Urinary bladder (tissue), 4 donors: Measurements from ENCODE around the gene RAB40C. TPM values are rescaled to one million over a fixed set of nuclear protein-coding genes. Genes with fewer than 3 reads are reported as not detected.
A peak's percentile ranks its signal among the peaks of the same experiment; 100 is the strongest.

Experiments used
- DNase-seq: peaks from one replicate; pipeline ENCODE4 v3.0.0-alpha.2; 2015; ENCODE audit errors: extremely low spot score
- H3K27ac ChIP-seq: one replicate; pipeline ENCODE4 v1.5.1; 2013; ENCODE audit warnings: low read depth, mild to moderate bottlenecking, moderate library complexity
- H3K36me3 ChIP-seq: one replicate; pipeline ENCODE4 v1.6.1; 2013; ENCODE audit warnings: mild to moderate bottlenecking, moderate library complexity; ENCODE audit not compliant: insufficient read depth
- H3K4me1 ChIP-seq: one replicate; pipeline ENCODE4 v1.6.1; 2013; ENCODE audit warnings: mild to moderate bottlenecking, moderate library complexity; ENCODE audit not compliant: insufficient read depth
- H3K4me3 ChIP-seq: one replicate; pipeline ENCODE4 v1.5.1; 2013; ENCODE audit warnings: low read depth, low read length
- WGBS: extraction: QIAGEN DNeasy Blood & Tissue Kit; methylation state at CpG from one replicate; pipeline ENCODE4 v1.1.7; 2013; 5-methylcytosine and 5-hydroxymethylcytosine counted together
- polyA plus RNA-seq: library from polyadenylated mRNA; stranded (reverse); fragments of 200-250 nt; gene quantifications from one replicate; pipeline ENCODE4 v1.2.3, GENCODE V29; 2013
- total RNA-seq: library from RNA; depleted of rRNA; stranded (reverse); fragments of >200 nt; gene quantifications from one replicate; pipeline ENCODE4 v1.2.3, GENCODE V29; 2014
- donor health status: healthy with polysubstance abuse.
- donor health status: healthy.

The RAB40C gene
- total and polyA plus RNA-seq, 2 donors: 6.9 to 30.9 TPM

DNA sequence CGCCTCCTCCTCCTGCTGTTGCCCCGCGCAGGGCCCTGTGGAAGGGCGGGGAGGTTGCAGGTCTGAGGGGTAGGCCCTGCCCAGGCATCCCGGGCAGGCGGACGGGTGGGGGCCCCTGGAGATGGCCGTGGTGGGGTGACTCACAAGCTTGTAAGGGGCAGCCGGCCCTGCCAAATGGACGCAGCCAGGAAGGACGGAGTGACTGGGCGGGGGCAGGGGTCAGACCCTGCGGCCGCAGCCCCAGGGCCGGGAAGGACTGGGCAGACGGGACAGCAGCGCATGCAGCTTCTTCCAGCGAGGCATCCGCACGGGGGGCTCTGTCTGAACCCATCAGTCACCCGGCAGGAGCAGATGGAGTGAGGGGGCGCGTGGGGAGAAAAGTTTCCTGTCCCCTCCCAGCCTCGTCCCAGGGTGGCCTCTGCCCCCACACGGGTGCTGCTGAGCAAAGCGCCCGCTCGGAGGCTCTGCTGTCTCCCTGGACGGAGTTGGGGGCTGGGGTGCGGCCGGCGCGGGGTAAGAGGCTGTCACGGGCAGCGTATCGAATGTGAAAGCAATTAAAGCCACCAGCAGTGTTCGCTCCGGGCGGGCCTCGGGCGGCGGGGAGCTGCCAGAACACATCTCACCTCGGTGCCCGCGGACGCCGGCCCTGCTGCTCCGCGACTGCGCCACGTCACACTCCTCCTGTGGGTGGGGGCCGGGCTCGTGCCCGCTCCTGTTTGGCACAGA lies 35.1 kb upstream of the RAB40C start:
- Histone ChIP-seq H3K27ac (no peak overlapping the region), H3K4me1 (no peaks in the 10 kb centered on the region), H3K36me3 (peaks cover 2% of the 10 kb centered on the region), H3K4me3 (no peak overlapping the region)
- WGBS: 57% methylated on average over 54 of the region's 54 CpGs
- DNase-seq: no peak

DNA sequence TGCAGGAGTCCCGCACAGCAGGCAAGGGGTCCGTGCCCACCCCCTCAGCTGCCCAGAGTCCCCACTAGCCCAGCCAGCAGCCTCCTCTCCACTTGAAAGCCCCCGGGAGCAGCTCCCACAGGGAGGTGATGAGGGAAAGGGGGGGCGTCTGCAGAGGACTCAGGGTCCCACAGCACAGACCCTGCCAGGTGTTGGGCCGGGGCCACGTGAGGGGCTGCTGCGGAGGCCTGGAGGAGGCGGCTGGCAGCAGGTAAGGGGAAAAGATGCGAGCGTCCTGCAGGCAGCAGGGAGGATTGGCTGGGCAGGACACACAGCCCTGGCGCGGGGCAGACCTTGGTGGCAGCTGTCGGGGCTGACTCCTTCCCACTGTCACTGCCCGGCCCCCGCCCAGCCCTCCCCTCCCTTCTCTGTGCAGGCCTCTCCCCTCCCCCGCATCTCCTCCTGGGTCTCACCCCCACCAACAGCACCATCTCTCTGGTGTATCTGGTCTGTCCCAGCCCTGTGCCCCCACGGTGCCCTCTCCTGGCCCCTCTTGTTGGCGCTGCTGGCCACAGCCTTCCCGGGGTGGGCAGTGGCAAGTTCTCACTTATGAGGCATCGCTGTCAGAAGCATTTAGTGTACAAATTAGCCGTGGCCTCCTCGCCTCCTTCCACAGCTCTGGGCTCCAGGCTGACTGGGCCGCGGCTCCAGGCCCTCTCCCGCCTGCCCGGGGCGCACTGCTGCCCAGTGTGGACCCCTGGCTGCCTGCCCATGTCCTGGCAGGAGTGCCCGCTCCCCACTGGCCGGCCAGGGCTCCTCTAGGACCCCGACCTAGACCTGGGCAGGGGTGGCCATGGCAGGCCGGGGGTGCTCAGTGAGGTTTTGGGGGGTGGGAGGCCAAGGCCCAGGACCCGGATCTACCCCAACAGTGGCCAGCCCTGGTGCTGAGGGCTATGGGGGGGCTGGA lies 34.1 kb upstream of the RAB40C start:
- peaks cover 2% of the 10 kb centered on the region for H3K36me3 ChIP-seq
- H3K4me1 ChIP-seq: peaks cover 2% of the 10 kb centered on the region
- DNase-seq: no peak
- no peak overlapping the region for H3K4me3 ChIP-seq
- 77% methylated on average over 32 of the region's 32 CpGs for WGBS
- no peak overlapping the region for H3K27ac ChIP-seq

DNA sequence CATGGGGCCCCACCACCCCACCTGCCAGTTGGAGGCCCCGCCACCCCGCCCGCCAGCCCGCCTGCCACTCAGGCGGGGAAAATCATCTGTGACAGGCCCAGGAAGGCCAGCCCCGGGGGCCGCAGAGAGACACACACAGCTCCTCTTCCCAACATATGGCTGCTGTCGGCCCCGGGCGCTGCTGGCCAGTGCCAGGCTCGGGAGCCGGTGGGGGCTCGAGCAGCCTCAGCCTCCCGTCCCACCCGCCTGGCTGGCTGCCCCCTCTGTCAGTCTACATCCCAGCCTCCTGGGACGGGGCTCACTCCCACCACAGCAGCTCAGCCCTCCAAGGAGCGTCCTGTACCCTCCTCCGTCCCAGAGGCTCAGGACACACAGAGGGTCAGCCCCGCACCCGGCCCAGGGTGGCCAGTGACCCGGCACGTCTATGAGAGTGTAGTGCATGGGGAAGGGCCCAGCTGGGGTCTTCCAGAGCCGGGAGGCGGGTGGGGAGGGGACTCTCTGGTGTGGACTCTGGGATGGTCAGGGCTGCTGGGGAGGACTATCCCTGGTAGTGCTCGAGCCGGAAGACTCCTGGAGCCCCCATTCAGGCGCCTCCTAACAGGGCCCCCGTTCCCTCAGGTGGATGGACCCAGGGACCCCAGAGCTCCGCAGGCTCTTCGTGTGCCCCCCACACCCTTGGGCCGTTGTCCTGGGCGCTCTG lies 33.2 kb upstream of the RAB40C start:
- WGBS: 85% methylated on average over 32 of the region's 32 CpGs
- no peak for DNase-seq
- H3K36me3 ChIP-seq: no peaks in the 10 kb centered on the region
- H3K27ac ChIP-seq: no peak overlapping the region
- H3K4me3 ChIP-seq: no peak overlapping the region
- H3K4me1 ChIP-seq: peaks cover 2% of the 10 kb centered on the region

GRCh38 chr16:557463-558297 lies 32.2 kb upstream of the RAB40C start:
- Histone ChIP-seq H3K27ac (no peak overlapping the region), H3K4me1 (peaks cover 2% of the 10 kb centered on the region), H3K36me3 (no peaks in the 10 kb centered on the region), H3K4me3 (no peak overlapping the region)
- DNase-seq: no peak
- 83% methylated on average over 23 of the region's 23 CpGs for WGBS

- DNase-seq: no peak
- Histone ChIP-seq H3K4me1 (peaks cover 2% of the 10 kb centered on the region), H3K27ac (no peak overlapping the region), H3K4me3 (no peak overlapping the region), H3K36me3 (no peaks in the 10 kb centered on the region)
- 67% methylated on average over 22 of the region's 22 CpGs for WGBS
Observed at GRCh38 chr16:558298-559020, 31.4 kb upstream of the RAB40C start.

DNA sequence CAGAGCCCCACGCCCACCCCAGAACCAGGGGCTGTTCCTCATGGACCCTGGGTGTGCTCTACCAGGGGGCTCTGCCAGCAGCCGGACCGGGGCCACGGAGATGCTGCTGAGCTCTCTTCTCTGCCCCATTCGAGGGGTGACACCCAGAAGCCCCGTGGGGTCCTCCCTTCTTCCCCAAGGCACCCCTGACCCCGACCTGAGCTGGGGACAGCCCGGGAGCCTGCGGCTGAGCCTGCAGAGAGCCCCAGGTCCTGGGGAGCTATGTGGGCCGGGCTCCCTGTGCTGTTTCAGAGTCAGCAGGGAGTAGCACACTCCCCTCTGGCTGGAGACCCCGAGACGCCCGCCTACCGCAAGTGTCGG lies 30.9 kb upstream of the RAB40C start:
- no peak overlapping the region for H3K4me3 ChIP-seq
- no peak for DNase-seq
- H3K27ac ChIP-seq: no peak overlapping the region
- peaks cover 2% of the 10 kb centered on the region for H3K4me1 ChIP-seq
- WGBS: 73% methylated on average over 15 of the region's 15 CpGs
- no peaks in the 10 kb centered on the region for H3K36me3 ChIP-seq

GRCh38 chr16:559411-560203 lies 30.3 kb upstream of the RAB40C start:
- DNase-seq: no peak
- WGBS: 6% methylated on average over 62 of the region's 62 CpGs
- H3K4me1 ChIP-seq: peaks cover 2% of the 10 kb centered on the region
- no peak overlapping the region for H3K27ac ChIP-seq
- peak overlapping the region; percentile 23 for H3K4me3 ChIP-seq
- H3K36me3 ChIP-seq: no peaks in the 10 kb centered on the region

DNA sequence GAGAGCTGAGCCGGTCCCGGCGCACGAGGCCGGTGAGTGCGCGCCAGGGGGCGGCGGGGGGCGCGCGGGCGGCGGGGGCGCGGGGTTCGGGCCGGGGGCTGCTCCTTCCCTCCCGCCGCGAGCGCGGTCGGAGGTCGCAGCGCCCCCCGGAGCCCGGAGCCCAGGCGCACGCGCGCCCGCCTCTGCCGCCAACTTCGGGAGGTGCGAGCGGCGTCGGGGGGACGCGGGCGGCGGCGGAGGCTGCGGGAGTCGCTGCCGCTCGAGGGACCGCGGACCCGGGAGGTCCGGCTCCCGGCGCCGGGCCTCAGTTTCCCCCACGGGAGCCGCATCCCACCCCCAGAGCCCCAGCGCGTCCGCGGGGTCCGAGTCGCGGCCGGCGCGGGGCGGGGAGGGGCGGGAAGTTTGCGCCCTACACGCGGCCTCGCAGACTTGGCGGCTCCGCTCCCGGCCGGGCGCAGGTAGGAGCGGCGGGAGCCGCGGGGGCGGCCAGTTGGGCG lies 29.6 kb upstream of the RAB40C start, which contains the start of gene PRR35:
Gene PRR35, plus strand, starts transcription at position 191 of the 497 bp plus-strand sequence. CDS start 2,901 bp downstream, outside the sequence.
- under 1% methylated on average over 80 of the region's 84 CpGs for WGBS
- no peaks in the 10 kb centered on the region for H3K36me3 ChIP-seq
- H3K4me1 ChIP-seq: peaks cover 2% of the 10 kb centered on the region
- DNase-seq: no peak
- no peak within 1 kb of the TSS for H3K27ac ChIP-seq
- H3K4me3 ChIP-seq: peak within 1 kb of the TSS; percentile 23

DNA sequence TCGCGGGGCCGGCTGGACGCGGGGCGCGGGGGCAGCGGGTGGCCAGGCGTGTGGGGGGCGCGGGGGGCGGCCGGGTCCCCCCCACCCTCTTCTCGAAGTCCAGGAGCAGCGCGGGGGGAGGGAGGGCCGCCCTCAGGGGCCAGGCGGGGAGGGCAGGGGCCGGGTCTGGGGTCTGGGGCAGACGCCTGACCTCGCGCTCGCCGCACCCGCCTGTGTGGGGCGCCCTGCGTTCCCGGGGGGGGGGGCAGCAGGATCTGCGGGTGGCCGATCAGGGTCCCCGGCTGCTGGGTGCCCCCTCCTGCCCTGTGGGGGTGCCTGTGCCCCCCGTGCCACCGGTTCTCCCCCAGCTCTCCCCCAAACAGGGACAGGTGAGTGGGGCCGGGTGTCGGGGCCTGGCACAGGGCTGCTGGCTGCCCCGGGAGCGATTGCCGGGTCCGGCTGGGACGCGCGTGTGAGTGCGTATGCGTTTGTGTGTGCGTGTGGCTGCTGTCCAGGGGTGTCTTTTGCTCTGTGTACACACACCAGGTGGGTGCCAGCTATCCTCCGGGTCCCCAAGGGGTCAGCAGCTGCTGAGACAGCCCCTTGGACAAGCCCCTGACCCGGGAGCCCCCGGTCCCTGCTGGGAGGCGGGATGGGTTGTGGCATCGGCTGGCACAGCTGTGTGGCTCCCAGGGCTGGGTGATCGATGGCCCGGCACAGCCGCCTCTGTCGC lies 29.0 kb upstream of the RAB40C start:
- H3K4me3 ChIP-seq: peak overlapping the region; percentile 23
- H3K27ac ChIP-seq: no peak overlapping the region
- WGBS: 26% methylated on average over 43 of the region's 54 CpGs

DNA sequence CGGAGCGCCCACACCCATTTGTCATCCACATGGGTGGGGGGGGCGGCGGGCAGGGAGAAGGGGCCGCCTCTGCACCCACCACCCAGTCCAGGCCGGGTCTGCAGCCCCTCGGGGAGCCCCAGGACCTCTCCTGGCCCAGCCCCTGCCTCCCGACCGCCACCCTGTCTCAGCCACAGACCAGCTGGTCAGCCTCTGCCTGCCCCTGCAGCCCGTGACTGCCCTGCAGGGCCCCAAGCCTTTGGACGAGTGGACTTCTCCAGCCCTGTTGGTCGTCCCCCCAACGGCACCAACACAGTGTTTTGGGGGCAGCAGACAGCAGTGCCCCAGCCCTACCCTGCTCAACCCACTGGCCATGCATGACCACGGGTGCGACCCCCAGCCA lies 28.5 kb upstream of the RAB40C start:
- peaks cover 4% of the 10 kb centered on the region for H3K4me1 ChIP-seq
- no peak overlapping the region for H3K4me3 ChIP-seq
- WGBS: 71% methylated on average over 15 of the region's 15 CpGs
- H3K36me3 ChIP-seq: no peaks in the 10 kb centered on the region
- no peak overlapping the region for H3K27ac ChIP-seq
- no peak for DNase-seq

More for the DNA sequence above, 29.0 kb upstream of the RAB40C start:
- no peak for DNase-seq
- Histone ChIP-seq H3K36me3 (no peaks in the 10 kb centered on the region), H3K4me1 (peaks cover 2% of the 10 kb centered on the region)
